ENCODE measurements around the gene TMEM273.

Gene TMEM273

DNA sequence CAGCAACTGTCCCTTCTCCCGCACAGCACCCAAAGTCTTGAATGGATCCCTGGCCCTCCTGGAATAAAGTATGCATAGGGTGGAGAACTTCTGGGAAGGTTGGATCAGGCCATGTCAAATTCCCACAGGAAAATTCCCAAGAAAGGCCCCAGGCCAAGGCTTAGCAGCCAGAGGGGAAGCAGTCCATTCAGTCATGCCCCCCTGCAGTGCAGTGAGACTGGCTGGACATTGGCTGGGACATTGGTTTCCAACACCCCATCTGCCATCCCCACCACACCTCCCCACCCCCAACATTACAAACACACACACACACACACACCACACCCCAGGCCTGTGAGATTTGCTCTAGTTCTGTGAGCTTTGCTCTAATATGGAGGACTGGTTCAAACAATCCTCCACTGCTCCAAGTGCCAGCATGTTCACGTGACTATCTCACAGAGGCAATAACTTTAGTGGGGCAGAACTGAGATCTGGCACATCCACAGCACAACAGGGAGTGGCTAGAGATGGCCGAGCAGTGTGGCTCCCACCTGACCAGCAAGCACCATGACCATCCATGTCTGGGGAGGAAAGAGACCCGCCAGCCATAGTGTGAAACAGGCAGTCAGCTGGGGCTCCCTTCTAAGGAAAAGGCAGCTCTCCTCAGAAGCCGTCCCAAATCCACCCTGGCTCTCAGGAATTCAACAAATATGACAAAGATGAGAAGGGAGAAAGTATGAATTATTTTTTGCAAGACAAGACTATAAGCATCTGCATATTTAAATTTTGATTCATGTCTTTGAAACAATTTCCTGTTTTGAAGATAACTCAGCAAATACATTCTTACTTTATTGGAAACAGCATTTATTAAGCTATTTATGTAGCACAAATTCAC lies 47.6 kb downstream of the TMEM273 start:
- no peak for DNase-seq (ENCODE audit: low spot score)

DNA sequence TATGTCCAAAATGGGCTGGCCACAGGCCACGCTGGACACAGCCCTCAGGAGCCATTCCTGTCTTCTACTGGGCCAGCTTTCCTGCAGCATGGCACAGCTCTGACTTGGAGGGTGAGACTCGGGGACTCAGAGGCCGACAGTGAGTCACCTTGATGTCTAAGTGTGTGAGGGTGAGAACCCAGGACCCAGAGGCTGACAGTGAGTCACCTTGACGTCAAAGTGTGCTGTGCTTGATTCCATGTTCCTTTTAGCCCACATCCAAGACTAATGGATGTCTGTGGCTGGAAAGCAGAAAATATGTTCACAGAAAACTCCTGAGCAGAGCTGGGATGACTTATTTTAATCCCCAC lies 48.4 kb downstream of the TMEM273 start:
- DNase-seq (ENCODE audit: low spot score) = peak; percentile 92

GRCh38 chr10:49139028-49139845 lies 49.0 kb downstream of the TMEM273 start:
- peak; percentile 81 for DNase-seq (ENCODE audit: low spot score)

- peak; percentile 81 for DNase-seq (ENCODE audit: low spot score)
Observed at GRCh38 chr10:49138361-49138891, 49.8 kb downstream of the TMEM273 start.

- no peak for DNase-seq (ENCODE audit: low spot score)
Observed at GRCh38 chr10:49136525-49136924, 51.7 kb downstream of the TMEM273 start.

DNA sequence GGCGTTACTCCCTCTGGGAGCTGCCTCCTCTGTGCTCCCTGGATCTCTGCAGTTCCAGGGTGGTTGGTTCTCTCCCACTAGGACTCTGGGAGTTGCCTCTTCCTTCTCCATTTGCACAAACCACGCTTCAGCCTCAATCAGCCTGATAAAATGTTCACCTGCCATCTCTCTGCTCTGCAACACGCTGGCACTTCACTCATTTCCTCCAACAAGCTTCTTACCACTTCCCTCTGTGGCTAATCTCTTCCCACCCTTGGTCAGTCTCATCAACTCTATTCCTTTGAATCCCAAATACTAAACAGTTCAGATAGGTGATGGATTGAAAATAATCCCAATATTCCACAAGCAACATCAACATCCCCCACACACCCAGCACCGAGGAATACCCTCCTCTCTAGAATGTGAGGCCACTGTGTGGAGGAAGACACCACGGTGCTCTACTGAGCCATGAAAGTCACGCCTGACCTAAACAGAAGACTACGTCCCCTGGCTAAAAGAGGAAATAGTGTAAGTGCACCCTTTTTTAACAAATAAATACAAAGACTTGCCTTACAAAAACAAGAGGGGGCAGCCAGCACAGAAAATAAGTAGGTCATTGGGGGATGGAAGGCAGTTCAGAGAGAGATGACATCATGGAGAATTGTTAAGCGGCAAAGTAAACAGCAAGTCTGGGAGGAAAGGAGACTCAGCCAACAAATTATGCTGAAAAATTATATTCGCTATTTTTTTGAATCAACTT lies 52.4 kb downstream of the TMEM273 start:
- DNase-seq (ENCODE audit: low spot score) = no peak

GRCh38 chr10:49134327-49134726 lies 53.9 kb downstream of the TMEM273 start:
- no peak for DNase-seq (ENCODE audit: low spot score)

- DNase-seq (ENCODE audit: low spot score) = no peak
Observed at GRCh38 chr10:49133706-49134248, 54.4 kb downstream of the TMEM273 start, which contains the start of gene FAM170B. Gene FAM170B (minus strand): TSS chr10:49134021. CDS start chr10:49133918, 103 bp downstream.

DNA sequence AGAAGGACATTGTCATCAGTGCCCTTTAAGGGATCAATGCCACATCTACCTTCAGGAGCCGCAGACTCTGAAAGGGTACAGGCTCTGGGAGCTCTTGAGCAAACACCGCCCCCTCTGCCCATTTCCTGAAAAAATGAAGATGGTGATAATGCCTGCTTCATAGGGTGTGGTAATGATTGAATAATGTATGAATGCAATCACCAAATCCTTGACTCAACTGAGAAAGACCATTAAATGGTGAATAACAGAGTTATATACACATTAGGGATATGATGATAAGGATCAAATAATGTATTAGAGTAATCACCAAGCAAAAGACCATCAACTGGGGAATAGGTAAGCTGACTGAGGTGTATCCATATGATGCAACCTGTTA lies 55.8 kb downstream of the TMEM273 start:
- no peak for DNase-seq (ENCODE audit: low spot score)

DNA sequence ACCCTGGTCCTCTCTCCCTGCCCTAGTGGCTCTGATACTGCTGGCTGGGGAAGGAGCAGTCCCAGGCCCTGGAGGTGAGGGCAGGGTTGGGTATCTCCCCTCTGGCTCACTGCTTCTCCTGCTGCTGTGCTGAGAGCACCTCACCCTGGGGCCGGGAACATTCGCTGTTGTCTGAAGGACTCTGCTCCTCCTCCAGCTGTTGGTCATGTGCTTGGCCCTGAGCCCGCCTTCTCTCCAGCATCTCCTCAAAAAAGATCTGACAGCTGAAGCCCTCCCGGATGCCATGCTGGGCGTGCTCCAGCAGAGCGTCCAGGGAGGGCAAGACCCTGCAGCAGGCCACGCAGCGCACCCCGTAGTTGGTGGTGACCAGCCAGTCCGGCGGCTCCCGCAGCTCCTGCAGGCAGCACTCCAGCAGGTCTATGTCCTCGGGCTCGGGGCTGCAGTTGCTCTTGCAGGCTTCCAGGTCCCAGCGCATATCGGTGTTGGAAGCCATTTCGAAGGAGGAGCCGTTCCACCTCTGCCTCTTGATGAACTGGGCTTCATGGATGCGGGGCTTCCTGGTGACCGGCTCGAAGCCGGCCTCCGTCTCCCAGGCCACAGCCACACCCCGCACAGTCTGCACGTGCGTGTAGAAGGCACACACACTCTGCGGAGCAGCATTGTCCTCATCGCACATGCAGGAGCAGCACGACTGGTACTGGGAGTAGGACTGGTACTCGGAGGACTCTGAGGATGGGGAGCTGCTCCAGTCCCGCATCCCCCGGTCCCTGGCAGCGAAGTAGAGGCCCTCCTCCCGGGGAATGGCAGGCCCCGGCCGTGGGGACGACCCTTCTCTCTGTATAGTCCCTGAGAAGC lies 56.5 kb downstream of the TMEM273 start:
- no peak for DNase-seq (ENCODE audit: low spot score)

DNA sequence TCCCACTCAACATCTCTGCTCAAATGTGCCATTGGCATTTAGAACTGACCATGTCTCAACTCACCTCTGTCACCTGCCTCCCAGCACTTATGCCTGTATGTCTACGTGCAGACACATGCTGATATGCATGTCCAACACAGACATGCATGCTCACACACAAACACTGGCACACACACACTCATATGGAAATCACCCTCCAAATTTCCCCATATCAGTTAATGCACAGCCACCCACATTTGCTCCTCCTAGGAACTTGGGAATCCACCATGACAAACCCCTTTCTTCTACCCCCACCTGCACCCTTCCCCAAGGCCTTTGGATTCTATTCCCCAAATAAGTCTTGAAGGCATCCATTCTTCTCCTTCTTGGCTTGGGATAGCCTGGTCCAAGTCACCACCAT lies 58.8 kb downstream of the TMEM273 start:
- DNase-seq (ENCODE audit: low spot score) = no peak

DNA sequence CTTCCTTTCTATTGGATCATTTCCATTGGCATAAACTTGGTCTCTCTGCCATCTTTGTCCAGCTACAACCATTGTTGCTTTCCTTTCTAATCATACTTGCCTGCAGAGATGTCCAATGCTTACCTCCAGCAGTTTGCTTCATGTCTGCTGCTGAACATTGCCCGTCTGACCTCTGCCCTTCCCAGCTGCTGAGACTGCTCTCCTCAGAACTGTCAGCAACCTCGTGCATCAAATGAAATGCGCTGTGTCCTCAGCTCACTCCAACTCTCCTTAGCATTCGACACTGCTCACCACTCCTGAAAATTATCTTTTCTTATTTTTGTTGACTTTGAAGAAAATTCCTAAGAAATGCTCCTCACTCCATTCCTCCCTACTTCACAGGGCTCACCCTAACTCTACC lies 59.3 kb downstream of the TMEM273 start:
- DNase-seq (ENCODE audit: low spot score) = no peak

- DNase-seq (ENCODE audit: low spot score) = no peak
Observed at GRCh38 chr10:49123981-49124950, 63.9 kb downstream of the TMEM273 start.

- DNase-seq (ENCODE audit: low spot score) = no peak
Observed at GRCh38 chr10:49120911-49121310, 67.3 kb downstream of the TMEM273 start.

DNA sequence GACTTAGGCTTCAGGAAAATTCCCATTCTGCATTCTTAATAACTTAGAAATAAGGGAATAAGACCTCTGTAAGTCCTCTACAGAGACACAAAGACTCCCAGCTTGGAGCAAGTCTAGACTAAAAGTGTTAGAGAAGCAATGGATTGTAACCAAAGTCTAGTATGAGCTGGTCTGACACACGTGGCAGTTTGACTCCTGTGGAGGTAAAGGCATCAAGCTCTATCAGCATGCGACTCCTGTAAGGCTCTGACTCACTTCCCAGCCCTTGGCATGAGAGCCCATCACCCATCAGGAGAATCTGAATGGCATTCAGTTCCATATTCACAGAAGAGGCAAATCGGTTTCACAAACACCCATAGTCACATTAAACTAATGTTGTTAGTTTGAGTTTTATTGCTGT lies 68.4 kb downstream of the TMEM273 start:
- DNase-seq (ENCODE audit: low spot score) = no peak

GRCh38 chr10:49118430-49119074 lies 69.6 kb downstream of the TMEM273 start:
- DNase-seq (ENCODE audit: low spot score) = no peak

- DNase-seq (ENCODE audit: low spot score) = no peak
Observed at GRCh38 chr10:49117376-49118070, 70.7 kb downstream of the TMEM273 start.

DNA sequence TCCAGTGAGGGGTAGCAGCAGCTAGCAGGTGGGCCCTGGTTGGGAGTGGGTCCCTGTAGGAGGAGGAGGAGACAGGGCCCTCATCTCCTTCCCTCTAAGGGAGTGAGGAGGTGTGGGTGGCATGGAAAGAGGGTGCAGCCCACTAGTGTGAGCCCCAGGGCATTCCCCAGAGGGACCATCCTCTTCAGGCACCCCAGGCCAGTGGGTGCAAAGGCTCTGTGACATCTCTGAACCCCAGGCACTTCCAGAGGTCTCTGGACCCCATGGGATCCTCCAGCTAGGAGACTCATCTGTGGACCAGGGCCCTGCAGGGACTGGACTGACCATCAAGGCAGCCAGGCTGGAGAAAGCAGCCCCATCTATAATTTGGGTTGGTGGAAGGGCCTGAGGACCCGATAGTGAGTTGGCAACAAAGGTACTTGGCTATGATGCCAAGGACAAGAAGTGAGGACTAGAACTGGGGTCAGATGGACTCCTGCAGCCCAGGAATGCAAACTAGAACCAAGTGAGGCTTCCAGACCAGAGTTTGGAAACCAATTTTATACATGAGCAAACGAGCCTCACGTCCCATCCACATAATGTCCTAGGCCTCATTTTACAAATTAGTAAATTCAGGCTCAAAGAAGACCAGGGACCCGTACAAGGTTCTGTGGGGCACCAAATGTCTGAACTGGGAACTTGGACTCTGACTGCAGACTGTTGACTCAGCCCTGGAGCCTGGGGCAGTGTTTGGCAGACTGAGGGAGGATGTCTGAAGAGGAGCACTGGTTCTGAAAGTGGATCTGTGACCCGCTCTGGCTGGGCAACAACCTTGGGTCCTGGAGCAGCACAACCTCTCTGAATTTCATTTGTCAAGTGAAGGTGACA lies 71.4 kb downstream of the TMEM273 start:
- DNase-seq (ENCODE audit: low spot score) = no peak
